Kidney (tissue), 11 donors: ENCODE data around the gene FOXD4L6. TPM values are rescaled to one million over a fixed set of nuclear protein-coding genes. Genes with fewer than 3 reads are reported as not detected.
"Not testable (repeated sequence)": the region's sequence is repeated elsewhere in the genome, so short reads cannot be mapped to it uniquely, and the experiment has no call there.

Experiments used
- DNase-seq, 5 donors: peaks; one replicate each; pipeline ENCODE4 v3.0.0-alpha.2; 2013 to 2020
- FAIRE-seq: peaks from 2 replicates; lab custom pipeline; 2012; peaks lifted over from hg19 to GRCh38; lab: Jason Lieb, UNC
- H3K27ac ChIP-seq, 2 donors: one replicate each; pipeline ENCODE4 v1.7.0; 2013; ENCODE audit warnings: low read depth in 2 of 2, low read length in 2 of 2, inconsistent platforms in 1 of 2
- H3K27me3 ChIP-seq: one replicate; pipeline ENCODE4 v1.7.1; 2013; ENCODE audit warnings: low read length, inconsistent platforms; ENCODE audit not compliant: control insufficient read depth, insufficient read depth
- H3K36me3 ChIP-seq, 3 donors: one replicate each; pipeline versions ENCODE4 v1.7.0 to v1.7.1; 2013; ENCODE audit warnings: low read length in 3 of 3, control low read depth in 1 of 3, inconsistent platforms in 1 of 3; ENCODE audit not compliant: insufficient read depth in 3 of 3, control insufficient read depth in 2 of 3
- H3K4me1 ChIP-seq, 3 donors: one replicate each; pipeline versions ENCODE4 v1.7.0 to v1.7.1; 2013; ENCODE audit warnings: low read length in 3 of 3, inconsistent platforms in 1 of 3, low read depth in 1 of 3; ENCODE audit not compliant: control insufficient read depth in 2 of 3, insufficient read depth in 2 of 3
- H3K4me3 ChIP-seq, 3 donors: one replicate each; pipeline versions ENCODE4 v1.7.0 to v1.8.1; 2013; ENCODE audit warnings: low read length in 3 of 3, control low read depth in 1 of 3, inconsistent platforms in 1 of 3
- H3K9ac ChIP-seq, 3 donors: one replicate each; pipeline versions ENCODE4 v1.7.0 to v1.7.1; 2013; ENCODE audit warnings: low read length in 3 of 3, control low read depth in 1 of 3, inconsistent platforms in 1 of 3
- H3K9me3 ChIP-seq, 3 donors: one replicate each; pipeline versions ENCODE4 v1.7.0 to v1.7.1; 2013; ENCODE audit warnings: low read length in 3 of 3, control low read depth in 1 of 3, inconsistent platforms in 1 of 3; ENCODE audit not compliant: control insufficient read depth in 2 of 3, insufficient read depth in 1 of 3
- intact Hi-C: fragments of 100-400 bp; cut with DNase I; formaldehyde crosslinking; loops from one replicate; pipeline ENCODE4 v1.11.1; 2022
- polyA plus RNA-seq: library from polyadenylated mRNA; stranded (reverse); fragments of 350-450 nt; fragmentation: Illumina TruSeq; extraction: RNeasy Lipid Tissue Mini Kit (QIAGEN cat#74804); gene quantifications from one replicate; pipeline ENCODE4 v1.2.3, GENCODE V29; 2014; ENCODE audit warnings: low read depth, low replicate concordance; ENCODE audit not compliant: insufficient read depth
- total RNA-seq: library from RNA; stranded (reverse); fragmentation: NEBNext Ultra II Directional; extraction: Animal tissue kit (Norgen Biotek cat#: 25700); gene quantifications from one replicate; pipeline ENCODE4 v1.2.1, GENCODE V29; 2021
- donor health status: control.
- donor health status: control.
- donor health status: DM: yes; HTN: yes; CAD: no.
- donor health status: Normal renal cell carcinoma (clear cell type).

The FOXD4L6 gene
- total and polyA plus RNA-seq, 2 donors from 2014 or later, result not detected

DNA sequence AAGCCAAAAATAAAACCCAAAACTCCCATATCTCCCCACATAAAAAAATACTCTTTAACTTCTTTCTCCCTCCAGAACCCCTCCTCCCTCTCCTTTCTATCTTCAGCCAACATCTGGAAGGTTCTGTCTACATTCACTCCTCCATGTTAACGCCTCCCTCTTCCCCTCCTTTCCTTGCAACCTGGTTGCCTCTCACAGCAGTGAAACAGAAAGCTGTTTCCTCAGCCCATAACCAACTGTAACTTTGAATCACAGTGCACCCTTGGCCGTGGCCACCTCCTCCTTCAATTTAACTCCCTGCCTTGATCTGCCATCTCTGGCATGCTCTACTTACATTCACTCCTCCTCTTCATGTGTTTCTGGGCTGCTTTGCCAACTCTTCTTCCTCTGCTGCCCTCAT, 33.4 kb downstream of the FOXD4L6 start:
- DNase-seq, result peak in 1 of 5 donors; percentile 32
- H3K27me3 ChIP-seq, H3K4me1 ChIP-seq, H3K27ac ChIP-seq, intact Hi-C loops, H3K9me3 ChIP-seq, H3K9ac ChIP-seq, H3K36me3 ChIP-seq, FAIRE-seq, H3K4me3 ChIP-seq: not testable (repeated sequence)

DNA sequence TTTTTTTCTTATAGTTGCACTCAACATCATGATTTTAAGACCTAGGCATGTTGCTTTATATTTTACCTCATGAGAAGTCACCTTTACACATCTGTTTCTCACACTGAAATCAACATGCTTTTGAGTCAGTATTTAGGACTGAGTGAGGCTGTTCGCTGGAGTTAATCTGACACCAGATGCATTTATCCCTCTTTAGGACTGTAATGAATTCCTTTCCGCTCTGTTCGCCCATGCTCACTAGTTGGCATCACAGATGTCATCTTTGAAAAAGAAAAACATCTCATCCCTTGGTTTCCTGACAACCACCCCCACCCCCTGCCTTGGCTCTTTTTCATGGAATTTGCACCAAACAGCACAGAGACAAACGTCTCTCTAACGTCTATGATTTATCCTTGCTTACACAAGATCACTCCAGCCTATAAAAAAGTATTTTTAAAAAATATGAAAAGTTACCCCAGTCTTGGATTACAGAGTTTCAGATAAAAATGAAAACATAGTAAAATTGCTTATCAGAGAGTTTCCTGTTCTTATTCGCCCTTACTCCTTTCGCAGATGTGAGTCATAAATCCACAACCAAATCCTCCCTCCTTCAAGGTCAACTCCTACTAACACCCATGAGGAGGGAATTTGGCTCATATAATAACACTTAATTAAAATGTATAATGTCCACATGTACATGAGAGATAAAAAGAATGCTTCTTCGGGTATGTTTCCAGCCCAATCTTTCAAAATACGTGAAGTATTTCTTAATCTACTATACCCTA, 34.3 kb downstream of the FOXD4L6 start:
- H3K9ac ChIP-seq, intact Hi-C loops, H3K36me3 ChIP-seq, H3K4me1 ChIP-seq, FAIRE-seq, H3K9me3 ChIP-seq, H3K27ac ChIP-seq, H3K4me3 ChIP-seq, H3K27me3 ChIP-seq: not testable (repeated sequence)
- DNase-seq, result peak in 2 of 5 donors; percentile 23 to 32

DNA sequence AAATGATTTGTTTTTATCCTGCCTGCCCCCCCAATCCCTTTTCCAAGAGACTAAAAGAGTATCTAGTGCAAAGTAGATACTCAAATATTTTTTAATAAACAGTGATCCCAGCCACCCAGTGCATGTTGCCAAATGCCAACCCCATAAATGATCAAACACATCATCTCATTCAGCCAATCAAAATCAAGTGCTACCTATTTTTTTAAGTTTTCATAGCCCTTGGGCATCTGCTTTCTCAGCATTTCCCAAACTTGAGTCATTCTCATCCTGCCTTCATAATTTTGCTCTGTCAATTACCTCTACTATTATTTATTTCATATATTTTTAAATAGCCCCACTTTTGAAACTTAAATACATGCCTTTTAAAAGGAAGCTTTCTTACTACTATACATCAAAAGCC, 37.6 kb downstream of the FOXD4L6 start:
- DNase-seq, H3K9ac ChIP-seq, FAIRE-seq, H3K36me3 ChIP-seq, H3K27ac ChIP-seq, H3K27me3 ChIP-seq, H3K9me3 ChIP-seq, intact Hi-C loops, H3K4me3 ChIP-seq, H3K4me1 ChIP-seq: not testable (repeated sequence)

DNA sequence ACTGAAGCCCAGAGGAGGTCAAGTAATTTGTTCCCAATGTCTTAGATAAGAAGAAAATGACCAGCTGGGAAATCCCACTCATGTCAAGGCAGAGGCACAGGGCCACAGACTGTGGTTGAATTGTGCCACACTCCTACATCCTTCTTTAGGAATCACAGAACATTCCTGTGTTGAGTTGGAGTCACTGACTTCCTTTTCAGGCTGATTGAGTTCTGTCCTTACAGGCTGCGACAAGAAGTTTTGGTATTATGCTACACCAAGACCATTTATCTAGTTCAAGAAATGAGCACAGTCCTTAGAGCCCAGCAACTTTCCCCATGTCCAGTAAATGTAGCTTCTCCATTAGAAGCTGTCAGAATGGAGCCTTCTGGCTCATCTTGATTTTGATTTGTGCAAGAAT, 38.1 kb downstream of the FOXD4L6 start:
- H3K27me3 ChIP-seq, H3K27ac ChIP-seq, FAIRE-seq, H3K9ac ChIP-seq, DNase-seq, H3K4me3 ChIP-seq, intact Hi-C loops, H3K36me3 ChIP-seq, H3K9me3 ChIP-seq, H3K4me1 ChIP-seq: not testable (repeated sequence)

DNA sequence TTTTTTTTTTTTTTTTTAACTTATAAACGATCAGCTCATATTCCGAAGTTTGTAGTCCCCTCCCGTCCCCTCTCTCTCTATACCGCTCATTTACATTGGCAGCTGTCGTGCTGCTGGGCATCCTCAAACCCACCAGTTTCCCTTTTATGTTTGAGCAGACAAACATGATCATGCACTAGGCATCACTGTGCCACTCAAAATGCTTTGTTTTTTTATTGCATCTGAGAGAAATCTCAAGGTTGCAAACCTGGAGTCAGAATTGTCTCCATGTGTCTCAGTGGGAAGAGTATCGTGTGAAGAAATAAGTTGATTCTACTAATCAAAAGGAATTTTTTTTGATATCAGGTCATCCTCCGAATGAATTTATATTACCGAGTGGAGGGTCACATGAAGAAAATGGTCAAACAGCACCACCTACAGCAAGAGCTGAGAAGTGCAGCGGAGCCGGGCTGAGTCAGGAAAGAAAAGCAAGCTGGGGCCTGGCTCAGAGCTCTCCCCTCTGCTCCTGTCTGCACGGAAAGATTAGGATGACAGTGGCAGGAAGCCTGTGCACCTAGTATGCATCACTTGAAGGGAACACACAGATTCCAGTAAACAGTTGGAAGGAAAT, 39.9 kb downstream of the FOXD4L6 start:
- intact Hi-C loops, FAIRE-seq: not testable (repeated sequence)

DNA sequence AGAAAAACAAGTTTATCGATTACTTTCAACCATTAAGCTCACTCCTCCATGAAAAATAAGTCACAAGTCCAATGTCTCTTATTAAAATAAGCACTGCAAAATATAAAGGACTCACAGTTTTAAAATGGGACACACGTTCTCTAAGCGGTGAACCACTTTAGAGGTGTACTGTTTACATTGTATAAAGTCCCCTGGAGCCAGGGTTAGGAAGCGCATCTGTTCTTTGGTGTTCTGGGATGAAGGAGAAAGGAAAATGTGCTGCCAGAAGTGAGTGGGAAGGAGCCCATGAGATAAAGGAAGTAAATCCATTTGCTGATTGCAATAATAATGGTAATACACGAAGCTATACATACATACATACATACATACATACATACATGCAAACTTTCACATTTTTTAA, 40.6 kb downstream of the FOXD4L6 start:
- DNase-seq, FAIRE-seq, intact Hi-C loops: not testable (repeated sequence)

More for the DNA sequence above, 39.9 kb downstream of the FOXD4L6 start:
- H3K9ac ChIP-seq, H3K27ac ChIP-seq, H3K9me3 ChIP-seq, H3K36me3 ChIP-seq, H3K4me1 ChIP-seq, H3K27me3 ChIP-seq, H3K4me3 ChIP-seq, DNase-seq: not testable (repeated sequence)

DNA sequence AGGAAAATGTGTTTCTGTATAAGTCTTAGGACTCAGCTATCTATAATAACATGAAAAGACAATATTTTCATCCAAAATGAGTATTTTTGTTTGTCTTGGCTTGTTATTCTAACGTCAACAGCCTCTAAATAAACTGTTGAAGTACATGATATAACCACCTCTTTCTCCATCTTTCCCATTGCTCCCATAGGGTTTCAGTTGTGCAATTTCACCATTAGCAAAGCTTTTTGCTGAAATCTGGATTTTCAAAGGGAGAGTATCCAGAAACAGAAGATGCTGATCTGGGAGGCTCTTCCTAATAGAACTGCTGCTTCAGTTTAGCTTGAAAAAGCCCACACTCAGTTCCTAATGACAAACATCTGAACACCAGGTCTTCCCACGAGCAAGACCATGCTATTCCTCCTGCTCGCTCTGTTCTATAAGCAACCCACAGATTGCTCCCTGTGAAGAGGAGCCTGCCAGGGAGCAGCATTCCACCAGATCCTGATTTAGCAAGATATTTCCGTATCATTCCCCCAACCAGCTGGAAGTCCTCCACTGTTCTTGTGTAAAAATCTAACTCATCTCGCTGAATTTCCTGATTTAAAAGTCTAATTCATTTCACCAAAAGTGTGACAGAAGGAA, 41.2 kb downstream of the FOXD4L6 start:
- peak in 2 of 5 donors; percentile 26 to 37 for DNase-seq
- H3K27me3 ChIP-seq, FAIRE-seq, intact Hi-C loops, H3K4me1 ChIP-seq, H3K9me3 ChIP-seq, H3K27ac ChIP-seq, H3K4me3 ChIP-seq, H3K9ac ChIP-seq, H3K36me3 ChIP-seq: not testable (repeated sequence)

More for the DNA sequence above, 40.6 kb downstream of the FOXD4L6 start:
- not testable (repeated sequence) for H3K27me3 ChIP-seq, H3K9me3 ChIP-seq, H3K36me3 ChIP-seq, H3K4me1 ChIP-seq, H3K27ac ChIP-seq, H3K4me3 ChIP-seq, H3K9ac ChIP-seq

DNA sequence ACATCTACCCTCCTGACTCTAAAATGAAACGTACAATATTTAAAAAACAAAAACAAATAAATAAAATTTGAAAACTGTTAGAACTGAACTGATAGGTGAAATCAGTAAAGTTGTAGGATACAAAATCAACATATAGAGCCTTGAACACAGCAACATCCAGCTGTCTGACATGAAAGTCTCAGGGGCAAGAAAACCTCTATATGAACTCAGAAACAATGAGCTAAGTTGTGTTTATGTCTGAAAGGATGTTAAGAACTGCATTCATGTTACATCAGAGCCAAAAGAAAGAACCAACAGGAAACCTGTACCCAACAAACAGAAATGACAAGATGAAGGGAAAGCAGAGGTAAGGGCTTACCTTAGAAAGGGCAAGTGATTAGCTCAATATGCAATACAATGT, 41.8 kb downstream of the FOXD4L6 start:
- H3K4me3 ChIP-seq, DNase-seq, intact Hi-C loops, H3K4me1 ChIP-seq, H3K9me3 ChIP-seq, H3K9ac ChIP-seq, H3K27me3 ChIP-seq, H3K36me3 ChIP-seq, FAIRE-seq, H3K27ac ChIP-seq: not testable (repeated sequence)
